Measurements from ENCODE around the gene DCAF10.
"Not testable (repeated sequence)": the region's sequence is repeated elsewhere in the genome, so short reads cannot be mapped to it uniquely, and the experiment has no call there.

DCAF10 gene

GRCh38 chr9:37870081-37870798, 69.6 kb downstream of the DCAF10 start:
- DNase-seq: no peak

GRCh38 chr9:37870799-37871176, 70.2 kb downstream of the DCAF10 start:
- DNase-seq: no peak

DNA sequence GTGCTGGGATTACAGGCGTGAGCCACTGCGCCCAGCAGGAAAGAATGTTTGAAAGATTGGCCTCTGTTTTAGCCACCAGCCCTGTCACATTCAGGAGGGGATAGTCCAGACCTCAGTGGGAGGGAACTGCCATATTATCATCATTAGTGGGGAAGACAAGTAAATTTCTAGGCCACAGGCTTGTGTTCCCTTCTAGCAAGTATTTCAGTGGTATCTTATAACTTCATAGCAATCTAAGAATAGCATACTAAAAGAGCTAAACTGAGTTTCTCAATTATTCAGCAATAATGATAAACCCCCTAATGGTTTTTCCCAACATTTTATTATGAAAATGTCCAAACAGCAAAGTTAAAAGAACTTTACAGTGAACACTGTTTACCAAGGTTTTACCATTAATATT, 73.4 kb downstream of the DCAF10 start:
- DNase-seq: no peak

GRCh38 chr9:37876376-37876775, 75.8 kb downstream of the DCAF10 start:
- no peak for DNase-seq

DNA sequence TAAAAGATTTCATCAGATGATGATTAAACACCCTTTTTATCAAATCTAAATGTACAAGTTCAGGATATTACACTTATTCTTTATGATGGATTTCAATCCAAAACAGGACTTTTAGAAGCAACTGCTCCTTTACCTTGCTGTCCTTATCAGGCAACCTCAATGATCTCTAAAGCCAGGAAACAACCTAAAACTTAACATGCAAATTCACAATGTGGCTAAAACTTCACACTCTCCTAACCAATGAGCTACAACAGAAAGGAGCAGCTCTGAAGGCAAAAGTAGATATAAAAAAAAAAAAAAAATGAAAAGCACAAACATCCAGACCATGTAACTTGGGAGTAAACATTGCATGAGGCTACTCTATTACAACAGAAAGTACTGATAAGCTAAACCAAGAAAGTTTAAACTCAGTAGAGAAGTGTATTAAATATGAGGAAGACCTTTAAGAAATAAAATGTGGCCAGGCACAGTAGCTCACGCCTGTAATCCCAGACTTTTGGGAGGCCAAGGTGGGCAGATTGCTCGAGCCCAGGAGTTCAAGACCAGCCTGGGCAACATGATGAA, 80.4 kb downstream of the DCAF10 start:
- no peak for DNase-seq

DNA sequence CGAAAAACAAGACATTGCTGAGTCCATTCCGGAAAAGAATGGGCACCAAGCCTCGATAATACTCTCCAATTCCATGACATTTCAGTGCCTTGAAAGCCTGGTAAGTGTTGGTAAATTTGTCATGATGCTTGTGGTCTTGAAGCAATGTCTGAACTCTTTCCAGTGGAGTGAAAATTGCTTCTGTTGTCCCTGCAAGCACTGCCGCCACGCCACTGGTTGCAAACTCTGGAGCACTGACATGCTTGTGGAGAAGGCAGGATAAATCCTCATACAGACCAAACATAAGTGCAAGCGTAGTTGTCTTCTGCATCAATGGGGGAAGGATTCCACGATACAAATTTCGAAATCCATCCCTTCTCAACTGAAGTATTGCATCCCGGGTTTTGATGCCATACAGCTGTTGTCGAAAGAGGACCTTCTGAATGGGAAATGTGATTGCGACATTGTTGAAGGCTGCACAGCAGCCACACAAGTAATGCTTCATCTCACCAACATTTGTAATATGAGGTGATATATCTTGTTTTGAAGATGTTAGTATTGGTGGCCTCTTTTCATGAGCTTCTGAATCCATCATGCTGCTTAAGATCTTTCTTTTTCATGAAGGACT, 87.5 kb downstream of the DCAF10 start:
- DNase-seq: not testable (repeated sequence)

DNA sequence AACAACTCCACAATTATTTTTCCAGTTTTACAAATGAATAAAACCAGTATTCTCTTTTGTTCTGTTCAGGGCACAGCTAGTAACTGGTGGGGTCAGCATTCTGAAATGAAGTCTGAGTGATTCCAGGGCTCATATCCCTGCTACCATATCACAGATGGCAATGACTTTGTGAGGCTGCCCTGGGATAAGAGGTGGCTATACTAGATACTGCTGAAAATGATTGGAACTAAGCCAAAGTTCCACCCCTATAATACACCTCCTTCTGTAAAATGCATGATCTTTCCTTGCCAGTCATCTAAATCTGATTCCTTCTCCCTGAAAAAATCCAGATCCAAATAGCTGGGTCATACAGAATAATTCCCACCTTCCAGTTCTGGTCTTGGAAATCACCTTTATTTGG, 88.9 kb downstream of the DCAF10 start:
- DNase-seq: no peak

DNA sequence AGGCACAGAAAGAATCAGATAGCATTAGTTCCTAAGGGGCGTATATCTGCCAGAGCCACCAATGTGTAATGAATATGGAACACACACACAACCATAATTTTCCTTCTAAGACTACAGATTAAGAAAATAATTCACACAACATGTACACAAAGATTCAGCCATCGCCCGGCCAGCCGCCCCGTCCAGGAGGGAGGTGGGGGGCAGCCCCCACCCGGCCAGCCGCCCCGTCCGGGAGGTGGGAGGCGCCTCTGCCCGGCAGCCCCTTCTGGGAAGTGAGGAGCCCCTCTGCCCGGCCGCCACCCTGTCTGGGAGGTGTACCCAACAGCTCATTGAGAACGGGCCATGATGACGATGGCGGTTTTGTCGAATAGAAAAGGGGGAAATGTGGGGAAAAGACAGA, 90.4 kb downstream of the DCAF10 start:
- DNase-seq: not testable (repeated sequence)

- DNase-seq: no peak
Observed at GRCh38 chr9:37892063-37892462, 91.5 kb downstream of the DCAF10 start.

DNA sequence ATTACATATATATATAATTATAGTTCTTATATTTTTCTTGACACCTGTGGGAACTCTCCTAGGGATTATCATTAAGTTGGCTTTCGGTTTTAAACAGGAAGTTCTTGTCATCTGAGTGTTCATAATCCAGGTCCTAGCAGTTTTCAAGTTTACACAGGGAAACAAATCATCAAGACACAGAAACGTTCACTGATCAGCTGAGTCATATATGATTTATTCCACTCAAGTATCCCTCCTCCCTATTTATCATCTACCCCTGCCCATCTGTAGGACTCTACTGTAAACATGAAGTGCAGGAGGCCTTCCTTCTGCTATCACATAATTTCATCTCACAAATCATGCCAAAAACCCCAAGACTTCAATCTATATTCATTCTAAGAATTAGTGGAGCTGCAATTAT, 97.1 kb downstream of the DCAF10 start:
- DNase-seq: no peak

DNA sequence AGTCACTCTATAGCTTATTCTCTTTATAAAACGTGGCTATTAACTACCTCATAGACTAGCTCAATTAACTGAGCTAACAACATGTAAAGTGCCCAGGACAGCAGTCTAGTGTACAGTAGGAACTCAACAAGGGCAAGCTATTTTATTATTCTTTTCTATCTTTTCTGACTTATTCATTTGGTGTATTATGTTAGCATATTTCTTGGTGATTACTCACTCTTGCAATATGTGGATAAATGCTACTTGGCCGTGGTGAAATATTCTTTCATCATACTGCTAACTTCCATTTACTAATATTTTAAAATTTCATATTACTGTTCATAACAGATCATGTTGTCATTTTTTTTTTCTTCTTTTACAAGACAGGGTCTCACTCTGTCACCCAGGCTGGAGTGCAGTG, 98.4 kb downstream of the DCAF10 start:
- no peak for DNase-seq

- no peak for DNase-seq
Observed at GRCh38 chr9:37902131-37902530, 101.5 kb downstream of the DCAF10 start.

- no peak for DNase-seq
Observed at GRCh38 chr9:37902796-37903646, 102.4 kb downstream of the DCAF10 start.

- DNase-seq: peak; percentile 61
Observed at GRCh38 chr9:37903647-37904444, 103.2 kb downstream of the DCAF10 start, which contains the start of gene SLC25A51. TSS of gene SLC25A51 (minus strand) at chr9:37904127. CDS start at chr9:37888550, 15,577 bp downstream.

DNA sequence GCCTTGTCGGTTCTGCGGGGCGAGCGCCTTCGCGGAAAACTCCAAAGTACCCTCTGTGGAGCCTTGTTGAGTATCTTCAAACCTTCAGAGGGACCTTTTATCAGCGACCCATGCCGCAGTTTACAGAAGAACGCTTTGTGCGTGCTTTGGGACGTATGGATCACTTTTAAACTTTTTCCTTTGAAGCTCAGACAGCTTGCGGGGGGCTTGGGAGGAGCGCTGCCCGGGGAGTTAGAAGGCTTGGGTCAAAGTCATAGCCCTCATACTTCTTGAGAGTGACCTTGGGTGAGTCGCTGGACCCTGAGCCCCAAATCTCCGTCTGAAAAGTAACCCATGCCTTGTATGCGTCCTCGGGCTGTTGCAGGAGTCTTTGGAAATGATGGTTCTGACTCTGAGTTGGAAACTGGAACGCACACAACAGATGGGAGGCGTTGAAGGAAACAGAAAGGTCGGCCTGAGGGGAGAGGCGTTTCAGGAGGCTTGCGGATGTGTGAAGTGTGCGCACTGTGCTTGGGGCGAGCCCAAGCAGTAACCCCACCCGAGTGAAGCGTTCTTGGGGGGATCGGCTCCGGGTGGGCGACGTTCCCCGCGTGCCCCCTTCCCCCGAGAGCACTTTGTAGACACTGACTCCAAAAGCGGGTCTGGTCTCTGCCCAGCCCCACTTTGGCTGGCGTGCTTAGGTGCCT, 104.0 kb downstream of the DCAF10 start:
- DNase-seq: no peak

DNA sequence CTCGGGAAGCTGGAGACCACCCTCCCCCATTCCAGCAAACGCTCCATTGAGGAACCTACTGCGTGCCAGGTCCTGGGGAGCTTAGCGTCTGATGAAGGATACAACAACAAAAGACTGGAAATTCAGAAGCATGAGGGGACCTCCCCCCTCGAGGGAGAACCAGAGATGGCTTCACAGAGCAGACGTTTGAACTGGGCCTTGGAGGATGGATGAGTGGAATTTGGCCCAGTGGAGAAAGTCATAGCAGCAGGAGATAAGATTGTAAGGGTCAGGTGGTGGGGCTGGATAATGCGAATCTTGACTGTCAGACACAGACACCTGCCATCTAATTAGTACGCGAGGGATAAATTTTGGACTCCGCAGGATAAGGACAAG, 104.5 kb downstream of the DCAF10 start:
- no peak for DNase-seq

DNA sequence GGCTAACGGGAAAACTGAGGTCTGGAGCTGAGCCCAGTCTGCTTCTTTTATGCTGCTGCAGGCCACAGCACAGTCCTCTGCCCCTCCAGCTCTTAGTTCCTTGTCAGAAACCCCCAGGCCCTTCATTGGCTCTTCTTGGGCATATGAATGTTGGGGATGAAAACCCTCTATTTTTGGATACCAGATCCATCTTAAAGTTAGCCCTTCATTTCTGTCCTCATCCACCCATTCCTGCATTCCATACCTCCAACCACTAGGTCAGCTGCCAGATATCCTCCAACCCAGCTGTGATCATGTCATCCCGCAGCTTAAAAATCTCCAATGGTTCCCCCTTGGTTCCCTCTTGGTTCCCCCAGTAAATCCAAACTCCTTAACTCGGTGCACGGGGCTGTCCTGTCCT, 105.2 kb downstream of the DCAF10 start:
- no peak for DNase-seq

DNA sequence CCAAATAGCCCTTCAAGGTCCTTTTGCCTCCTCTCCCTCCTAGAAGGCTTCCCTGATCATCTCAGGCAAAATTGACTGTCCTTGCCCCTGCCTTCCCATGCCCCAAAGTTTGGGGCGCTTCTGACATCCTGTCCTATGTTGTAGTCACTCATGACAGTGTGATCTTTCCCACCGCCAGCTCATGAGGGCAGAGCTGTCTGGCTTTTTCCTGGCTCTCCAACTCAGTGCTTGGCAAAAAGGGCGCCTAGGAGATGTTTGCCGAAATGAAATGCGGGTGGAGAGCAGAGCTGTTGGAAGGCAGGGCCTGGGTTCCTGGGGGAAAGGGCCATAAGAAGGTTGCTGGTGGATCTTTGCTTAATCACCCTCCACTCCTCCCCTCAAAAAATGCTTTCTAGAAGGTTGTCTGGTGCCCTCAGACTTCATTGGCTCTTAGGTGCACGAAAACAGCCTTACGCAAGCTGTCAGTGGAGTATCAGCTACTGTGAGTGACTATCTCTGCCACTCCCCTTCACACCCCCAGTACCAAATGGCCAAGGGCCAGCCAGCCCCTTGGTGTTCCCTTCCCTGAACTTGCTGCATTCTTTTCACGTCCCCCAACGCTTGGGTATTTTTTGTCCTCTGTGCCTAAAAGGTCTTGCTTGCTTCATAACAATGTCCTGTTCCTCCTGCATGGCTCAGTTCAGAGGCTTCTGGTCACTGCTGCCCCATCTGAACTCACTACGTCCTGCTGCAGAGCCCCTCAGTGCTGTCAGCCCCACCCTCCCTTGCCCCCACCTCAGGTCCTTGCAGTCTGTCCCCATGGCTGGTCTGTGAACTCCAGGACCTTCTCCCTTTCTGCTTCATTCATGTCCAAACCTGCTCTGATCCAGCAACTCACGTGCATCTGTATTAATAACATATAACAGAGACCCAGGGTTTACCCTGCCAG, 106.0 kb downstream of the DCAF10 start:
- no peak for DNase-seq

GRCh38 chr9:37908283-37908682, 107.7 kb downstream of the DCAF10 start:
- DNase-seq: no peak

GRCh38 chr9:37908698-37909186, 108.1 kb downstream of the DCAF10 start:
- DNase-seq: no peak

GRCh38 chr9:37909326-37909725, 108.7 kb downstream of the DCAF10 start:
- no peak for DNase-seq

All from DMS 273 treated with DMSO at 0.1 percent for 48 hours (cell line).